GM12801 (cell line): Measurements from ENCODE around the gene GAST.
A peak's percentile ranks its signal among the peaks of the same experiment; 100 is the strongest.

Experiments
- TF ChIP-seq, protein P1 (sequence below): IDR thresholded peaks from one replicate; pipeline ENCODE4 v1.5.1; 2011; ENCODE audit warnings: control low read depth; ENCODE audit not compliant: insufficient read length; ENCODE audit errors: extremely low read depth

The GAST gene

GRCh38 chr17:41666708-41667279 is 45.3 kb upstream of the GAST start:
- TF ChIP-seq, protein P1, sequence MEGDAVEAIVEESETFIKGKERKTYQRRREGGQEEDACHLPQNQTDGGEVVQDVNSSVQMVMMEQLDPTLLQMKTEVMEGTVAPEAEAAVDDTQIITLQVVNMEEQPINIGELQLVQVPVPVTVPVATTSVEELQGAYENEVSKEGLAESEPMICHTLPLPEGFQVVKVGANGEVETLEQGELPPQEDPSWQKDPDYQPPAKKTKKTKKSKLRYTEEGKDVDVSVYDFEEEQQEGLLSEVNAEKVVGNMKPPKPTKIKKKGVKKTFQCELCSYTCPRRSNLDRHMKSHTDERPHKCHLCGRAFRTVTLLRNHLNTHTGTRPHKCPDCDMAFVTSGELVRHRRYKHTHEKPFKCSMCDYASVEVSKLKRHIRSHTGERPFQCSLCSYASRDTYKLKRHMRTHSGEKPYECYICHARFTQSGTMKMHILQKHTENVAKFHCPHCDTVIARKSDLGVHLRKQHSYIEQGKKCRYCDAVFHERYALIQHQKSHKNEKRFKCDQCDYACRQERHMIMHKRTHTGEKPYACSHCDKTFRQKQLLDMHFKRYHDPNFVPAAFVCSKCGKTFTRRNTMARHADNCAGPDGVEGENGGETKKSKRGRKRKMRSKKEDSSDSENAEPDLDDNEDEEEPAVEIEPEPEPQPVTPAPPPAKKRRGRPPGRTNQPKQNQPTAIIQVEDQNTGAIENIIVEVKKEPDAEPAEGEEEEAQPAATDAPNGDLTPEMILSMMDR = peak; percentile 41

DNA sequence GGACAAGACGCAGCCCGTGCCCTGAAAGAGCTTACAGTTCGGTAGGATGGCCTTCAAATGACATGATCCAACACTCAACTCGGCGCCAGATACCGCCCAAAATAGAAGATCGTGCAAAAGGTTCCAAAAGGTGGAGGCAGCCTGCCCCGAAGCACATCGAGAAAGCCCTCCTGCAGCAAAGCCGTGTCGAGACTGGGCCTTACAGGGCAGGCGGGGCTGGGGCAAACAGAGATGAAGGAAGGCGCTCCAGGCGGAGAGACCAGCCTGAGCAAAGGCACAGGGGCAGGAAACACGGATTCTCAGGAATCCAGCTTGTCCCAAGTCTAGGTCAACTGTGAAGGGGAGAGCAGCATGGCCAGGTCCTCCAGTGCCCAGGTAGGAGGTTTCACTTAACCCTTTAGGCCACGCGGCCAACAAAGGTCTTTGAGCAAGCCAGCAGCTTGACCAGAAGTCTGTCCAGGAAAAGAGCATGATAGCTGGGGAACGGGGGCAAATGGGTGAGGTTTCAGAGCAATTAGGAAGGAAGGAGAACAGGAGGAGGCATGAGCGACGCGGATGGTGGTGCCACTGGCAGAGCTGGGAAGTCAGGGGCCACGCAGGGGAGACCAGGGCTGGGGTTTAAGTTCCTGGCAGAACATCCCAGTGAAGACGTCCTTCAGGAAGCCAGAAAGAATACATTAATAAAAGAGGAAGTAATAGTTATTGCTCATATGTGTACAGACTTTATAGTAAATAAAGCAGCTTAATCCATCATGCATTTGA is 44.7 kb upstream of the GAST start:
- TF ChIP-seq, protein P1 = no peak

DNA sequence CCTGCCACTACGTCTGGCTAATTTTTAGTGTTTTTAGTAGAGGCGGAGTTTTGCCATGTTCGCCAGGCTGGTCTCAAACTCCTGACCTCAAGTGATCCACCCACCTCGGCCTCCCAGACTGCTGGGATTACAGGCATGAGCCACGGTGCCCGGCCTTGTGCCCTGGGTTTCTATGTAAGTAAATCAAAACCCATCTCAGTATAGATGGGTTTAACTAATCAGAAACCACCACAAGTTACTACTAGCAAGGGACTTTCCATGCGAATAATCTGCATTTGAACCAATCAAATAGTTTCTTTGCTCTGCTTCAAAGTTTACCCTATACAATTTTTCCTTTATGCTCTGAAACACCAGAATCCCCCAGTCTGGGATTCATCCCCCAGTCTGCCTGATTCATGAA is 40.0 kb upstream of the GAST start:
- TF ChIP-seq, protein P1 = no peak

GRCh38 chr17:41676058-41676419 is 36.1 kb upstream of the GAST start:
- TF ChIP-seq, protein P1 = no peak

GRCh38 chr17:41678411-41678906 is 33.7 kb upstream of the GAST start:
- TF ChIP-seq, protein P1 = no peak

DNA sequence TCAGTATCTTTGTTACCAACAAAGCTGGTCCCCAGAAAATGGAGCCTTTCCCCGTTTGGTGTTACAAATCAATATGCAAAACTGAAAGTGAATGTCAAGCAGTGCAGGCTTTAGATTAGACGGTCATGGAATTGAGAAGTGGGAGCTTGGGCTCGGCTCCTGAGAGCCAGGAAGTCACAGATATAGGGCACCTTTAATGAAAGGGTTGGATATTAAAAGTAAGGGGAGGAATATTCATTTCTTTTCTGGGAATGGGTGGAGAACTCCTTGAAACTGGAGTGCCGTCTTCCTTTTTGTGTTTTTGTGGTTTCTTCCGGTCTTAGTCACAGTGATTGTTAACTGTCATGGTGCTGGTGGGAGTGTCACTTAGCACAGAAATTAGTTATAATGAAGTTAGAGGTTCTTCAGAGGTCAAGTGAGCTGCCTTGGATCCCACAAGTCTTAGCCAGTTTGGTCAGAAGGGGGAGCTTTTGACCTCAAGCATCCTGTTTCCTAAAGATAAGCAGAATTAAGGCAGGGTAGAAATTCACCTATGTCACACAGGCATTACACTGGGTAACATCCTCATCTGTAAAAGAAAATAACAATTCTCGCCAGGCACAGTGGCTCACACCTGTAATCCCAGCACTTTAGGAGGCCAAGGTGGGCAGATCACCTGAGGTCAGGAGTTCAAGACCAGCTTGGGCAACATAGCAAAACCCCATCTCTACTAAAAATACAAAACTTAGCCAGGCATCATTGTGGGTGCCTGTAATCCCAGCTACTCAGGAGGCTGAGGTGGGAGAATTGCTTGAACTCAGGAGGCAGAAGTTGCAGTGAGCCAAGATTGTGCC is 33.0 kb upstream of the GAST start:
- TF ChIP-seq, protein P1 = no peak

- TF ChIP-seq, protein P1 = no peak
Measured at GRCh38 chr17:41679740-41680425, 32.2 kb upstream of the GAST start.
